Renal cortical epithelial cell (primary cell): ENCODE measurements around the gene SNRNP200. TPM values are rescaled to one million over a fixed set of nuclear protein-coding genes. Genes with fewer than 3 reads are reported as not detected.

Experiments used
- total RNA-seq: library from RNA; depleted of rRNA; stranded (reverse); fragments of >200 nt; gene quantifications from 2 replicates; pipeline ENCODE4 v1.2.3, GENCODE V29; 2014

SNRNP200 gene
- total RNA-seq, 1 donor from 2014 or later: 129 TPM

Other genes with a start within 250 kb of the SNRNP200 start
- gene ADRA2B, start 189.0 kb downstream of the SNRNP200 start, total RNA-seq: not detected in 2 replicates
- not detected in 2 replicates for gene ASTL, start 167.0 kb downstream of the SNRNP200 start, total RNA-seq
- 0.17 and 0.40 TPM in 2 replicates for gene DUSP2, start 160.1 kb downstream of the SNRNP200 start, total RNA-seq
- 135 and 145 TPM in 2 replicates for gene STARD7, start 96.7 kb downstream of the SNRNP200 start, total RNA-seq
- gene TMEM127, start 39.5 kb downstream of the SNRNP200 start, total RNA-seq: 24.1 and 48.0 TPM in 2 replicates
- 95.9 and 107 TPM in 2 replicates for gene CIAO1, start 39.3 kb downstream of the SNRNP200 start, total RNA-seq
- gene ITPRIPL1, start 19.8 kb upstream of the SNRNP200 start, total RNA-seq: 0.89 and 4.2 TPM in 2 replicates
- 0.65 and 17.0 TPM in 2 replicates for gene NCAPH, start 30.2 kb upstream of the SNRNP200 start, total RNA-seq
- 9.0 and 31.1 TPM in 2 replicates for gene NEURL3, start 199.8 kb upstream of the SNRNP200 start, total RNA-seq
- gene ARID5A, start 231.2 kb upstream of the SNRNP200 start, total RNA-seq: 3.3 and 6.6 TPM in 2 replicates